ENCODE data around the gene UPK3B.
"Not testable (repeated sequence)": the region's sequence is repeated elsewhere in the genome, so short reads cannot be mapped to it uniquely, and the experiment has no call there.

The UPK3B gene

DNA sequence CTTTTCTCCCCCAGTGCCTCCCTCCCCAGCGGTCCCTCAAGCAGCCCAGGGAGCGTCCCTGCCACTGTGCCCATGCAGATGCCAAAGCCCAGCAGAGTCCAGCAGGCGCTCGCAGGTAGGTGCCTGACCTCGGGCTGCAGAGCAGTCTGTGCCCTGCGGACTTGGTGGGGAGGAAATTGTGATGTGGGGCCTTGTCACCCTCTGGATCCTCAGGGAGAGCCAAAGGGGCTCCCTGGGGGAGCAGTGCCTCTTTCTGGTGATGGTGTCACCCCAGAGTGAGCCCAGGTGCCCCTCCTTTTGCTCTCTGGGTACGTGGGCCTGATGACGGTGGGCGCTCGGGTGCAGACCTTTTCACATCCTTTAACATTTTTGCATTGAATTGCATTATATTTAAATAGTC is 18.2 kb upstream of the UPK3B start:
- DNase-seq = not testable (repeated sequence)

- not testable (repeated sequence) for DNase-seq
Observed at GRCh38 chr7:76495717-76496116, 14.6 kb upstream of the UPK3B start.

DNA sequence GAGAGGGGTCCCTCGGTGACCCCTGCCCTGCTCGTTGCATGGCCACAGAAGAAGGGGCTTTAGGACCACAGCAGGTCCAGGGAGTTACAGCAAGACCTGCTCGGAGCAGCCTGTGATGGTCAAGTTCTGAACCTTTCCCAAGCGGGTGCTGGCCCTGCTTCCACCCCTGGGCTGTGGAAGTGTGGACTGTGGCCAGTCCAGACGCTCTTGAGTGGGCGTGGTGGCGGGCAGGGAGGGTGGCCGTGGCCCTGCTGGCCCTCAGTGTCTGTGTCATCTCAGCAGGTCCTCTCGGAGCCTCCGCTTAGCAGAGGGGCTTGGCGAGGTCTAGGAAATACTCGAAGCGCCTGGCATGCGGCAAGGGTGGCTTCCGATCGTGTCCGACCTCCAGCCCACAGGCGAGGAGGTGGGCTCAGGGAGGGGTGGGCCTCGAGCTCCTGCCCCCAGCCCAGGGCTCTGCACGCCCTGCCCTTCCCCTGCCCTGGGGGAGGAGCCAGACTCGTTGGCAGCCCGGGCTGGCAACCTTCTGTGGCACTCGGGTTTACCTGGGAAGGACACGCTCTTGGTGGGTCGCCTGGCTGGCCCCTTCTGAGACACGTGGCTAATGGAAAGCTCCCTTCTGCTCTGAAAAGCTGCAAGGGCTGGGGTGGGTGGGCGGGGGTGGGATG is 12.3 kb upstream of the UPK3B start:
- DNase-seq = not testable (repeated sequence)

GRCh38 chr7:76498583-76499200 is 11.7 kb upstream of the UPK3B start:
- DNase-seq = not testable (repeated sequence)

GRCh38 chr7:76499201-76499923 is 11.0 kb upstream of the UPK3B start:
- not testable (repeated sequence) for DNase-seq

GRCh38 chr7:76499924-76500241 is 10.5 kb upstream of the UPK3B start:
- not testable (repeated sequence) for DNase-seq

GRCh38 chr7:76502224-76502623 is 8.1 kb upstream of the UPK3B start:
- DNase-seq = not testable (repeated sequence)

GRCh38 chr7:76502836-76503235 is 7.5 kb upstream of the UPK3B start:
- not testable (repeated sequence) for DNase-seq

- not testable (repeated sequence) for DNase-seq
Observed at GRCh38 chr7:76503244-76503643, 7.1 kb upstream of the UPK3B start.

GRCh38 chr7:76504351-76505167 is 5.8 kb upstream of the UPK3B start:
- not testable (repeated sequence) for DNase-seq

- no peak for DNase-seq
Observed at GRCh38 chr7:76505168-76506080, 4.9 kb upstream of the UPK3B start.

DNA sequence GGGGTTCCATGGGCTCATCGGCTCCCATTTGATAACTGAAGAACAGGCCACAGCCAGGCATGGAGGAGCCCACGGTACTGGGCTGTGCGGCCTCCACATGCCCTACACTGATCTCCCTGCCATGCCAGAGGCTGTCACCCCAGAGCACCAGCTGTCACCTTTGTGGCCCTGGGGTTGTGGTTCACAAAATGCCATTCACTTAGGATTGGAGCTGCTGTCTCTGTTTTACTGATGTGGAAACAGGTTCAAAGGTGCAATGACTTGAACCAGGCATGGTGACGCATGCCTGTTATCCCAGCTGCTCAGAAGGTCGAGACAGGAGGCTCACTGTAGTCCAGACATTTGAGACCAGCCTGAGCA is 4.3 kb upstream of the UPK3B start:
- no peak for DNase-seq

GRCh38 chr7:76506643-76507042 is 3.7 kb upstream of the UPK3B start:
- not testable (repeated sequence) for DNase-seq

DNA sequence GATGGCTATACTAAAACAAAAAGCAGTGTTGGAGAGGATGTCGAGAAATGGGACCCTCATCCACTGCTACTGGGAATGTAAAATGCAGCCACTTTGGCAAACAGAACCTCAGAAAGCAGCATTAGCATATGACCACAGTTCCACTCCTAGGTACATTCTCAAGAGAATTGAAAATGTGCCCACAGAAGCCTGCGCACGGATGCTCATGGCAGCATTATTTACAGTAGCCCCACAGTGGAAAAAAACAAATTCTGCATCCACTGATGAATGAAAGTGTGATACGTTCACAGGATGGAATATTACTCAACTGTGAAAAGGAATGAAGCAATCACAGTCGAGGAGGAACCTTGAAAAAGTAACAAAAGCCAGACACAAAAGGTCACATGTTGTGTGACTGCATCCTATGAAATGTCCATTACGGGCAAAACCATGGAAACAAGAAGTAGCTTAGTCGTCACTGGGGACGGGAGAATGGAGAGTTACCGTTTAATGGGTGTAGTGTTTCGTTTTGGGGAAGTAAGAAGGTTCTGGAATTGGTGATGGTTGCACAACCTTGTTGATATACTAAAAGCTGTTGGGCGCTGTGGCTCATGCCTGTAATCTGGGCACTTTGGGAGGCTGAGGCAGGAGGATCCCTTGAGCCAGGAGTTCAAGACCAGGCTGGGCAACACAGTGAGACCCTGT is 2.5 kb upstream of the UPK3B start:
- no peak for DNase-seq

DNA sequence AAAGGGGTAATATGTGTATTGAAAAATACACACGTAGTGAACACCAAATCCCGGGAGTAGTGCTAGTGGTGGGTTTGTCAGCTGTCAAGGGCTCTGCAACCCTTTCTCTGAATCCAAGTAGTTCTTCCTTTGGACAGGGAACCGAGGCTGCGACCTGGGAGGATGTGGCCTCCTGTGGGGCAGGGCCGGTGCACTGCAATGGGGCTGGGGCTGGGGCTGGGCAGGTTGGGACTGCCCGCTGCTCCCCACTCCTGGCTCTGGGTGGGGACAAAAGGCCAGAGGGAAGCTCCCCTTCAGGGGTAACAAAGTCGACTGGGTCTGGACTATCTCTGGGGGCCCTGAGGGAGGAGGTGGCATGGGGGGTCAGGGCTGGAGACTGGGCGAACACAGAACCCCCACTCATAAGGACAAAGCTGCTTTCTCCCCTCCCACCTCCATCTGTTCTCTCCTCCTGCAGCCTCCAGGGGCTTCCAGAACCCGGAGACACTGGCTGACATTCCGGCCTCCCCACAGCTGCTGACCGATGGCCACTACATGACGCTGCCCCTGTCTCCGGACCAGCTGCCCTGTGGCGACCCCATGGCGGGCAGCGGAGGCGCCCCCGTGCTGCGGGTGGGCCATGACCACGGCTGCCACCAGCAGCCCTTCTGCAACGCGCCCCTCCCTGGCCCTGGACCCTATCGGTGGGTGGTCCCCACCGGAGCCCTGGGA is 1.0 kb downstream of the UPK3B start:
- not testable (repeated sequence) for DNase-seq

- DNase-seq = not testable (repeated sequence)
Observed at GRCh38 chr7:76511911-76512885, 1.8 kb downstream of the UPK3B start.

GRCh38 chr7:76512941-76513816 is 2.8 kb downstream of the UPK3B start:
- no peak for DNase-seq

Measured in NCI-H524 treated with DMSO at 0.1 percent for 48 hours (cell line).